H9 (cell line): Measurements from ENCODE around the gene ALB. TPM values are rescaled to one million over a fixed set of nuclear protein-coding genes. Genes with fewer than 3 reads are reported as not detected.

Source experiments
- DNase-seq: peaks from one replicate; pipeline ENCODE4 v3.0.0-alpha.2; 2017
- H2AFZ ChIP-seq: one replicate; pipeline ENCODE4 v1.6.1; 2013; ENCODE audit warnings: mild to moderate bottlenecking, low read length, control low read depth, moderate library complexity
- H2AK5ac ChIP-seq: 2 replicates; pipeline ENCODE4 v1.6.1; 2013; ENCODE audit warnings: low read length, control low read depth, mixed read lengths; ENCODE audit not compliant: insufficient read length
- H2BK120ac ChIP-seq: one replicate; pipeline ENCODE4 v1.6.1; 2013; ENCODE audit warnings: low read depth, mild to moderate bottlenecking, low read length, control low read depth, inconsistent platforms; ENCODE audit not compliant: poor library complexity, severe bottlenecking
- H2BK12ac ChIP-seq: 2 replicates; pipeline ENCODE4 v1.6.1; 2013; ENCODE audit warnings: low read length, control low read depth, mixed read lengths, low read depth; ENCODE audit not compliant: insufficient read length
- H2BK15ac ChIP-seq: 2 replicates; pipeline ENCODE4 v1.6.1; 2013; ENCODE audit warnings: low read depth, low read length, control low read depth
- H2BK20ac ChIP-seq: one replicate; pipeline ENCODE4 v1.6.1; 2013; ENCODE audit warnings: low read depth, mild to moderate bottlenecking, low read length, control low read depth, inconsistent platforms; ENCODE audit not compliant: poor library complexity, severe bottlenecking
- H2BK5ac ChIP-seq: 2 replicates; pipeline ENCODE4 v1.6.1; 2013; ENCODE audit warnings: low read length, control low read depth, mixed read lengths; ENCODE audit not compliant: insufficient read length
- H3K14ac ChIP-seq: 2 replicates; pipeline ENCODE4 v1.6.1; 2013; ENCODE audit warnings: low read length, control low read depth; ENCODE audit not compliant: insufficient read depth
- H3K18ac ChIP-seq: 2 replicates; pipeline ENCODE4 v1.6.1; 2013; ENCODE audit warnings: low read depth, mild to moderate bottlenecking, mixed read lengths, low read length, control low read depth; ENCODE audit not compliant: insufficient read length
- H3K23ac ChIP-seq: 2 replicates; pipeline ENCODE4 v1.6.1; 2013; ENCODE audit warnings: low read length, control low read depth, mixed read lengths, low read depth; ENCODE audit not compliant: insufficient read length
- H3K23me2 ChIP-seq: 2 replicates; pipeline ENCODE4 v1.6.1; 2013; ENCODE audit warnings: low read depth, mild to moderate bottlenecking, mixed read lengths, low read length, control low read depth; ENCODE audit not compliant: insufficient read length, poor library complexity, severe bottlenecking
- H3K27ac ChIP-seq: 2 replicates; pipeline ENCODE4 v1.5.1; 2013; ENCODE audit warnings: low read length, control low read depth, mixed read lengths, low read depth; ENCODE audit not compliant: insufficient read length
- H3K27me3 ChIP-seq: 2 replicates; pipeline ENCODE4 v1.6.1; 2013; ENCODE audit warnings: low read length, control low read depth, inconsistent platforms; ENCODE audit not compliant: insufficient read depth
- H3K4ac ChIP-seq: 2 replicates; pipeline ENCODE4 v1.6.1; 2013; ENCODE audit warnings: low read depth, mild to moderate bottlenecking, control low read depth, inconsistent platforms, low read length, moderate library complexity
- H3K4me1 ChIP-seq: 2 replicates; pipeline ENCODE4 v1.6.1; 2013; ENCODE audit warnings: low read length, control low read depth, inconsistent platforms; ENCODE audit not compliant: insufficient read depth
- H3K4me2 ChIP-seq: 2 replicates; pipeline ENCODE4 v1.6.1; 2013; ENCODE audit warnings: low read length, control low read depth, mixed read lengths; ENCODE audit not compliant: insufficient read length, insufficient read depth
- H3K56ac ChIP-seq: 2 replicates; pipeline ENCODE4 v1.6.1; 2013; ENCODE audit warnings: low read depth, mild to moderate bottlenecking, mixed read lengths, low read length, control low read depth; ENCODE audit not compliant: insufficient read length
- H3K79me1 ChIP-seq: 2 replicates; pipeline ENCODE4 v1.6.1; 2013; ENCODE audit warnings: low read depth, mild to moderate bottlenecking, moderate library complexity, low read length, control low read depth, inconsistent platforms; ENCODE audit not compliant: insufficient read depth, poor library complexity, severe bottlenecking
- H3K79me2 ChIP-seq: 2 replicates; pipeline ENCODE4 v1.6.1; 2013; ENCODE audit warnings: low read length, control low read depth, inconsistent platforms; ENCODE audit not compliant: insufficient read depth
- H3K9ac ChIP-seq: 2 replicates; pipeline ENCODE4 v1.6.1; 2013; ENCODE audit warnings: low read length, control low read depth, mixed read lengths; ENCODE audit not compliant: insufficient read length; ENCODE audit errors: extremely low read depth
- H3K9me3 ChIP-seq: one replicate; pipeline ENCODE4 v1.6.1; 2013; ENCODE audit warnings: low read depth, low read length, inconsistent platforms; ENCODE audit not compliant: control insufficient read depth
- H3T11ph ChIP-seq: one replicate; pipeline ENCODE4 v1.6.1; 2013; ENCODE audit warnings: mild to moderate bottlenecking, low read length, control low read depth, inconsistent platforms
- H4K20me1 ChIP-seq: one replicate; pipeline ENCODE4 v1.6.1; 2013; ENCODE audit not compliant: control insufficient read depth, insufficient read length, insufficient read depth
- H4K5ac ChIP-seq: 2 replicates; pipeline ENCODE4 v1.6.1; 2013; ENCODE audit warnings: low read depth, mild to moderate bottlenecking, mixed read lengths, low read length, control low read depth; ENCODE audit not compliant: insufficient read length
- H4K8ac ChIP-seq: replicated peaks from 2 replicates; pipeline ENCODE4 v1.6.1; 2013; ENCODE audit warnings: low read length, control low read depth, mixed read lengths, low read depth; ENCODE audit not compliant: insufficient read length
- H4K91ac ChIP-seq: 2 replicates; pipeline ENCODE4 v1.6.1; 2013; ENCODE audit warnings: low read depth, mild to moderate bottlenecking, moderate library complexity, mixed read lengths, low read length, control low read depth; ENCODE audit not compliant: insufficient read length
- H3K27ac Mint-ChIP-seq, 3 experiments: 2 replicates in 2 of 3; 3 replicates in 1 of 3; pipeline ENCODE4 v1.8.0; 2020 to 2021; ENCODE audit warnings: mixed read lengths in 3 of 3, mild to moderate bottlenecking in 1 of 3, moderate library complexity in 1 of 3
- H3K27me3 Mint-ChIP-seq: 2 replicates; pipeline ENCODE4 v1.8.0; 2021; ENCODE audit warnings: low read depth, mild to moderate bottlenecking, moderate library complexity, mixed read lengths
- H3K36me3 Mint-ChIP-seq, 3 experiments: 2 replicates in 2 of 3; 3 replicates in 1 of 3; pipeline ENCODE4 v1.8.0; 2020 to 2021; ENCODE audit warnings: low read depth in 3 of 3, mixed read lengths in 3 of 3; ENCODE audit not compliant: insufficient read depth in 1 of 3
- H3K4me1 Mint-ChIP-seq, 2 experiments: 2 replicates each; pipeline ENCODE4 v1.8.0; 2020; ENCODE audit warnings: mixed read lengths in 2 of 2
- H3K4me3 Mint-ChIP-seq, 2 experiments: 2 replicates in 1 of 2; 3 replicates in 1 of 2; pipeline ENCODE4 v1.8.0; 2020 to 2021; ENCODE audit warnings: mild to moderate bottlenecking in 2 of 2, mixed read lengths in 2 of 2, moderate library complexity in 1 of 2
- H3K9me3 Mint-ChIP-seq, 2 experiments: 2 replicates in 1 of 2; 3 replicates in 1 of 2; pipeline ENCODE4 v1.8.0; 2020; ENCODE audit warnings: mild to moderate bottlenecking in 2 of 2, mixed read lengths in 2 of 2, moderate library complexity in 1 of 2
- WGBS: extraction: QIAGEN DNeasy Blood & Tissue Kit; methylation state at CpG from one replicate; pipeline ENCODE4 v1.1.7; 2013; ENCODE audit warnings: missing lambda C conversion rate, low lambda C conversion rate, mixed read lengths; ENCODE audit not compliant: insufficient read length; ENCODE audit errors: extremely low coverage; 5-methylcytosine and 5-hydroxymethylcytosine counted together
- total RNA-seq: library from RNA; stranded (reverse); gene quantifications from 2 replicates; pipeline ENCODE4 v1.2.1, GENCODE V29; 2021
- TF ChIP-seq, protein P1 (sequence below): fragments of 200-600 bp; sonication (generic); conservative IDR thresholded peaks from 3 replicates; pipeline ENCODE4 v1.8.0; 2021; ENCODE audit warnings: antibody characterized with exemption, mild to moderate bottlenecking

The ALB gene
- total RNA-seq, 1 experiment from 2014 or later = not detected

DNA sequence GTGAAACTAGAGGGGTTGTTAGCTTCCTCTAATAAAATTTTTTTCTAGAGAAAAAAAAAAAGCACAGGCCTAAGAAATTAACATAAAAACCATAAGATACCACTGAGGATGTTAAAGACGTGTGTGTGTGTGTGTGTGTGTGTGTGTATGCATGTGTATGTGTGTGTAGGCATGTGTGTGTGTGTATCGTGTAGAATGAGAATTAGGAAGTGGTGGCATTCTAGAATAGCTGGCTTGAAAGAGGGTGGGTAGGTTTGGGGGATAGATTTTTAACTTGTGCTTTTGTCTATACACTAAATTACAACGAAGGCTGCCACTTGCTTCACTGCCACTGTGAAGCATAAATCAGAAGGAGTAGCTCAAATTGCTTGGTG is 54.9 kb downstream of the ALB start:
- H3K27ac Mint-ChIP-seq = no peak overlapping the region
- no CpG with 5 or more reads among the region's 3 CpGs for WGBS
- H2BK15ac ChIP-seq = no peak overlapping the region

More for the DNA sequence above, 54.9 kb downstream of the ALB start:
- no peak for DNase-seq
- Histone ChIP-seq H3K23ac (no peak overlapping the region), H2AK5ac (no peak overlapping the region), H3K9ac (no peak overlapping the region), H4K91ac (no peak overlapping the region), H3K4me2 (no peak overlapping the region), H3K14ac (no peak overlapping the region), H3T11ph (no peak overlapping the region), H2BK5ac (no peak overlapping the region), H3K79me1 (no peaks in the 10 kb centered on the region), H3K56ac (no peak overlapping the region), H3K27me3 (no peaks in the 10 kb centered on the region), H2BK120ac (no peak overlapping the region), H2BK12ac (no peak overlapping the region), H2AFZ (no peak overlapping the region), H2BK20ac (no peak overlapping the region), H3K18ac (no peak overlapping the region), H4K20me1 (no peaks in the 10 kb centered on the region), H4K8ac (no peak overlapping the region), H3K4ac (no peak overlapping the region), H3K9me3 (no peaks in the 10 kb centered on the region), H3K79me2 (no peaks in the 10 kb centered on the region), H3K23me2 (no peaks in the 10 kb centered on the region), H3K27ac (no peak overlapping the region), H4K5ac (no peak overlapping the region), H3K4me1 (no peaks in the 10 kb centered on the region)
- TF ChIP-seq, protein P1, sequence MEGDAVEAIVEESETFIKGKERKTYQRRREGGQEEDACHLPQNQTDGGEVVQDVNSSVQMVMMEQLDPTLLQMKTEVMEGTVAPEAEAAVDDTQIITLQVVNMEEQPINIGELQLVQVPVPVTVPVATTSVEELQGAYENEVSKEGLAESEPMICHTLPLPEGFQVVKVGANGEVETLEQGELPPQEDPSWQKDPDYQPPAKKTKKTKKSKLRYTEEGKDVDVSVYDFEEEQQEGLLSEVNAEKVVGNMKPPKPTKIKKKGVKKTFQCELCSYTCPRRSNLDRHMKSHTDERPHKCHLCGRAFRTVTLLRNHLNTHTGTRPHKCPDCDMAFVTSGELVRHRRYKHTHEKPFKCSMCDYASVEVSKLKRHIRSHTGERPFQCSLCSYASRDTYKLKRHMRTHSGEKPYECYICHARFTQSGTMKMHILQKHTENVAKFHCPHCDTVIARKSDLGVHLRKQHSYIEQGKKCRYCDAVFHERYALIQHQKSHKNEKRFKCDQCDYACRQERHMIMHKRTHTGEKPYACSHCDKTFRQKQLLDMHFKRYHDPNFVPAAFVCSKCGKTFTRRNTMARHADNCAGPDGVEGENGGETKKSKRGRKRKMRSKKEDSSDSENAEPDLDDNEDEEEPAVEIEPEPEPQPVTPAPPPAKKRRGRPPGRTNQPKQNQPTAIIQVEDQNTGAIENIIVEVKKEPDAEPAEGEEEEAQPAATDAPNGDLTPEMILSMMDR = no peak
- H3K27me3 Mint-ChIP-seq = no peaks in the 10 kb centered on the region
- H3K36me3 Mint-ChIP-seq = peaks cover 16 to 34% (median 19%) of the 10 kb centered on the region in 3 experiments
- peaks cover 9 to 10% of the 10 kb centered on the region in 2 experiments; a peak in 3 of 5 replicates for H3K9me3 Mint-ChIP-seq
- peaks cover 7 to 10% of the 10 kb centered on the region in 2 experiments for H3K4me1 Mint-ChIP-seq
- no peak overlapping the region for H3K4me3 Mint-ChIP-seq
